Spleen (tissue), 11 donors: Measurements from ENCODE around the gene JAM3. TPM values are rescaled to one million over a fixed set of nuclear protein-coding genes. Genes with fewer than 3 reads are reported as not detected.

ENCODE experiments used
- DNase-seq: peaks from one replicate; pipeline ENCODE4 v3.0.0-alpha.2; 2020
- H3K27ac ChIP-seq, 8 donors: fragments of 200-600 bp; sonication (generic) in 7 of 8; 1 replicate in 4 of 8; 2 replicates in 4 of 8; pipeline versions ENCODE4 v1.5.0 to v1.8.0; 2016 to 2021; ENCODE audit warnings: inconsistent platforms in 4 of 8, mild to moderate bottlenecking in 4 of 8, moderate library complexity in 1 of 8
- H3K27me3 ChIP-seq, 7 donors: fragments of 200-600 bp; sonication (generic) in 6 of 7; replicated peaks in 1 of 7; 1 replicate in 4 of 7; 2 replicates in 3 of 7; pipeline versions ENCODE4 v1.5.0 to v1.8.0; 2016 to 2021; ENCODE audit warnings: inconsistent platforms in 3 of 7, mild to moderate bottlenecking in 1 of 7
- H3K36me3 ChIP-seq, 6 donors: fragments of 200-600 bp; sonication (generic) in 5 of 6; 1 replicate in 4 of 6; 2 replicates in 2 of 6; pipeline versions ENCODE4 v1.5.0 to v1.8.0; 2016 to 2021; ENCODE audit warnings: inconsistent platforms in 2 of 6
- H3K4me1 ChIP-seq, 6 donors: fragments of 200-600 bp; sonication (generic) in 5 of 6; 1 replicate in 3 of 6; 2 replicates in 3 of 6; pipeline versions ENCODE4 v1.5.0 to v1.8.0; 2016 to 2021; ENCODE audit warnings: inconsistent platforms in 3 of 6
- H3K4me3 ChIP-seq, 8 donors: fragments of 200-600 bp; sonication (generic) in 7 of 8; 1 replicate in 4 of 8; 2 replicates in 4 of 8; pipeline versions ENCODE4 v1.5.0 to v1.8.0; 2016 to 2021; ENCODE audit warnings: inconsistent platforms in 4 of 8, mild to moderate bottlenecking in 4 of 8, moderate library complexity in 2 of 8
- H3K9me3 ChIP-seq, 8 donors: fragments of 200-600 bp; sonication (generic) in 7 of 8; 1 replicate in 4 of 8; 2 replicates in 4 of 8; pipeline versions ENCODE4 v1.5.0 to v1.8.0; 2016 to 2021; ENCODE audit warnings: inconsistent platforms in 4 of 8
- CTCF ChIP-seq, 11 experiments: fragments of 200-600 bp in 7 of 11; fragments of 450-650 bp in 4 of 11; sonication (generic) in 4 of 11; IDR thresholded peaks in 8 of 11; conservative IDR thresholded peaks in 3 of 11; 1 replicate in 7 of 11; 2 replicates in 4 of 11; pipeline versions ENCODE4 v1.4.0 to v1.8.0; 2016 to 2021; ENCODE audit warnings: antibody characterized with exemption in 11 of 11, inconsistent platforms in 4 of 11, mild to moderate bottlenecking in 1 of 11
- POLR2A ChIP-seq, 3 donors: fragments of 450-650 bp; IDR thresholded peaks; one replicate each; pipeline ENCODE4 v1.5.1; 2017; ENCODE audit warnings: antibody characterized with exemption in 3 of 3, mild to moderate bottlenecking in 1 of 3
- POLR2AphosphoS5 ChIP-seq, 3 donors: sonication (generic); formaldehyde crosslinking; IDR thresholded peaks; one replicate each; pipeline ENCODE4 v1.5.1; 2017; ENCODE audit warnings: antibody characterized with exemption in 3 of 3
- WGBS, 5 donors: extraction: QIAGEN DNeasy Blood & Tissue Kit in 3 of 5; methylation state at CpG; one replicate each; pipeline versions ENCODE4 v1.1.5 to v1.1.7; 2013 to 2018; 5-methylcytosine and 5-hydroxymethylcytosine counted together
- intact Hi-C: fragments of 100-400 bp; cut with DNase I; formaldehyde crosslinking; loops from one replicate; pipeline ENCODE4 v1.15.0; 2023; ENCODE audit warnings: low total_unique reads
- polyA plus RNA-seq, 3 donors: library from polyadenylated mRNA; stranded (reverse); fragments of 200-250 nt; gene quantifications; one replicate each; pipeline ENCODE4 v1.2.1, GENCODE V29; 2013
- total RNA-seq, 7 donors: library from RNA; depleted of rRNA in 3 of 7; stranded (reverse); fragments of >200 nt in 3 of 7; fragmentation: NEBNext Ultra II Directional in 4 of 7; extraction: Animal tissue kit (Norgen Biotek cat#: 25700) in 4 of 7; gene quantifications; one replicate each; pipeline versions ENCODE4 v1.1.0 to v1.2.1, GENCODE V29; 2016 to 2021
- donor health status: healthy with polysubstance abuse.
- donor health status: DM: no; HTN: no; CAD: no; lungs with moderate emphysema.
- donor health status: DM: no; HTN: no; CAD: no.
- donor health status: Bipolar disorder and iron deficiency.
- donor health status: healthy.
- donor health status: DM: no; HTN: no; CAD: no.
- donor health status: DM: yes; HTN: yes; CAD: no.

JAM3 gene
- total and polyA plus RNA-seq, 10 donors: 9.5 to 28.7 (median 23.2) TPM

GRCh38 chr11:134045799-134046635 lies 22.9 kb upstream of the JAM3 start:
- WGBS, 5 donors: 77 to 87% (median 80%) methylated on average over 25 of the region's 25 CpGs
- H3K27ac ChIP-seq: no peak overlapping the region

GRCh38 chr11:134046681-134047449 lies 22.0 kb upstream of the JAM3 start:
- intact Hi-C loops: no loop called here
- DNase-seq: no peak
- TF ChIP-seq POLR2AphosphoS5 (IDR thresholded peaks at IDR 0.05) (no peak), POLR2A (IDR thresholded peaks at IDR 0.05) (no peak), CTCF (IDR thresholded peaks at IDR 0.05 in 8 of 11, conservative IDR thresholded peaks at IDR 0.05 in 3 of 11) (no peak)

More at GRCh38 chr11:134045799-134046635, 22.9 kb upstream of the JAM3 start:
- H3K36me3 ChIP-seq: no peaks in the 10 kb centered on the region
- DNase-seq: peak; percentile 61
- intact Hi-C loops: no loop called here
- no peak overlapping the region for H3K4me3 ChIP-seq
- H3K4me1 ChIP-seq: peaks cover 0 to 12% (median 8%) of the 10 kb centered on the region in 6 donors
- H3K27me3 ChIP-seq: peaks cover 0 to 54% (median 4%) of the 10 kb centered on the region in 7 donors
- H3K9me3 ChIP-seq: no peaks in the 10 kb centered on the region
- TF ChIP-seq POLR2AphosphoS5 (IDR thresholded peaks at IDR 0.05) (no peak), CTCF (IDR thresholded peaks at IDR 0.05 in 8 of 11, conservative IDR thresholded peaks at IDR 0.05 in 3 of 11) (peak in 2 of 11 experiments; percentile 22 to 28), POLR2A (IDR thresholded peaks at IDR 0.05) (no peak)

GRCh38 chr11:134047586-134047999 lies 21.3 kb upstream of the JAM3 start:
- peaks cover 0 to 16% (median 11%) of the 10 kb centered on the region in 6 donors for H3K4me1 ChIP-seq
- DNase-seq: peak; percentile 59
- TF ChIP-seq POLR2A (IDR thresholded peaks at IDR 0.05) (no peak), POLR2AphosphoS5 (IDR thresholded peaks at IDR 0.05) (peak in 1 of 3 donors; percentile 33), CTCF (IDR thresholded peaks at IDR 0.05 in 8 of 11, conservative IDR thresholded peaks at IDR 0.05 in 3 of 11) (no peak)
- no peaks in the 10 kb centered on the region for H3K36me3 ChIP-seq
- intact Hi-C loops: no loop called here
- H3K27me3 ChIP-seq: peaks cover 0 to 59% (median 4%) of the 10 kb centered on the region in 7 donors
- no peak overlapping the region for H3K27ac ChIP-seq
- no peaks in the 10 kb centered on the region for H3K9me3 ChIP-seq
- no peak overlapping the region for H3K4me3 ChIP-seq
- 58 to 78% (median 68%) methylated on average over 11 of the region's 11 CpGs for WGBS, 5 donors

More at GRCh38 chr11:134046681-134047449, 22.0 kb upstream of the JAM3 start:
- Histone ChIP-seq H3K27ac (peak overlapping the region in 1 of 8 donors; percentile 27), H3K4me3 (no peak overlapping the region), H3K4me1 (peaks cover 0 to 14% (median 11%) of the 10 kb centered on the region in 6 donors), H3K36me3 (no peaks in the 10 kb centered on the region), H3K9me3 (no peaks in the 10 kb centered on the region), H3K27me3 (peaks cover 0 to 58% (median 4%) of the 10 kb centered on the region in 7 donors)
- 86 to 93% (median 90%) methylated on average over 30 of the region's 30 CpGs for WGBS, 5 donors
